CD4-positive, alpha-beta T cell treated with Interferon alpha-2 for 1 hour (primary cell): ENCODE measurements around the gene ASIC2.
A peak's percentile ranks its signal among the peaks of the same experiment; 100 is the strongest.

ENCODE experiments used
- DNase-seq, 2 donors: peaks; one replicate each; pipeline ENCODE4 v3.0.0-alpha.2; 2020 to 2022

ASIC2 gene

DNA sequence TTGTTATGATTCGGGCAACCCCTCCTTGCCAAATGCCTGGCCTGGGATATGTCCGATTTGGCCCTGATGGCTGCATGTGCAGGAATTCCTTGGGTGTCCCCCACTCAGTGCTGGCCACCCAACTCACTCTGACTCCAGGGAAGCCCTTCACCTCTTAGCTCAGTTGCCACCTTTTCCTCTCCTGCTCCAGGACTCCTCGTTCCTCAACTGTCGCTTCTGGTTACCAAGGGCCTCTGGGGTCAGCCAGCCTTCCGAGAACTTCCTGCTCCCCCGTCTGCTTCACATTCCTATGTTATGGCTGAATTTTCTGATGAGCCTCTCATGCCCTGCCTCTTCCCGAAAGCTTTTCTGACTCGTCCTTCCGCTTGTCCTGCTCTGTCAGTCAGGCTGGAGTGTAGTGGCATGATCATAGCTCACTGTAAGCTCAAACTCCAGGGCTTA, 237.9 kb downstream of the ASIC2 start:
- DNase-seq: no peak

- no peak for DNase-seq
Observed at GRCh38 chr17:33054412-33054811, 238.7 kb downstream of the ASIC2 start.

DNA sequence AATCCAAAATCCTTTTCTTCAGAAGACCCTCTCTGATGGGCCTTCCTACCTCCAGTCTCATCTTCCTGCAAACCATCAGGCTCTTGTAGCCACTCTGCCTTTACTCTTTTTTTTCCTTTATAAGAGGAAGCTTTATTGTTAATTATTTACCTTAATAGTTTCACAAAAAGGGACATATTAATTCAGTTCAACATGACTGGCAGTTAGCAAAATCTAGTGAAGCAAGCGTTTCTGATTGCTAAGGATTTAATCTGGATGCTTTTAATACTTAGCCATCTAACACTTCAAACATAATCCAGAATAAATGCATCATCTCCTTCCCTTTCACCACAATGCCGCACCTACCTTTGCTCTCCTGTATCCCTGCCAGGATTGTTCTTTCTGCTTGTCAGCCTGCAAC, 239.4 kb downstream of the ASIC2 start:
- DNase-seq: no peak

DNA sequence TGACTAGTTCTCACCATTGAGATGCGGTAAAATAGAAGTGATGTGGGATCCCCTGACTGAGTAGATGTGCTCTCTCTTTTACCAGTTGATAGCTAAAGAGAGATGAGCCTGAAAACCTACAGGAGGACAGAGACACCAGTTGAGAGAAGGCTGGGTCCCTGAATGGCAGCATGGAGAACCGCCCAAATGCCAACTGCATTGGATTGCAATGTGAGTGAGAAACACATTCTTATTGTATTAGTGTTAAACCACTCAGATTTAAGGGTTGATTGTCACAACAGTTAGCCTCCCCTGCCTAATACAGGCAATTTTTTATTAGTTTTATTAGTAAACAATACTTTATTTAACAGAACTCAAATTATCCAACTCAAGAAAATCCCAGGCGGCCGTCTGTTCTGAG, 240.2 kb downstream of the ASIC2 start:
- no peak for DNase-seq

DNA sequence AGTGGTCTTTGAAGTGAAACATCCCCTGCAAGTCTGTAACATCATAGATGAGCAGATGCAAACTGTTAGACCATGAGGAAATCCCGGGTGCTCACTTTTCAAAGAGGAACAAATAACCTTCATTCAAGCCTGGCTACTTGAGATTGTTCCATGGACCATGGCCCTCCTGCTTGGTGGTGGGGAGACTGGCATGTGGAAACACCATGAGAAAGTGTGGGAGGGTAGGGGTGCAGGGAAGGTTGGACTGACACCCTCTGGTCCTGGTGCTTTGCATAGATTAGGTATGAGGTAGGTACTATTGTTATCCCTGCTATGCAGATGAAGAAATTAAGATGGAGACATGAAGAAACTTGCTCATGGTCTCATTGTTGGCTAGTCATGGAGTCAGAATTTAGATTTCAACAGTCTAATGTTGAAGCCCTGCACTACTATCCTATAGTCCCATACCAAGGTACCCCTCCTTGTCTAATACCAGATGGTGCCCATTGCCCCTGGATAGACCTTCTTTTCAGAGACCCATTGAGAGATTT, 242.4 kb downstream of the ASIC2 start:
- no peak for DNase-seq

- DNase-seq: peak in 1 of 2 donors; percentile 34
Observed at GRCh38 chr17:33049781-33050414, 243.2 kb downstream of the ASIC2 start.

DNA sequence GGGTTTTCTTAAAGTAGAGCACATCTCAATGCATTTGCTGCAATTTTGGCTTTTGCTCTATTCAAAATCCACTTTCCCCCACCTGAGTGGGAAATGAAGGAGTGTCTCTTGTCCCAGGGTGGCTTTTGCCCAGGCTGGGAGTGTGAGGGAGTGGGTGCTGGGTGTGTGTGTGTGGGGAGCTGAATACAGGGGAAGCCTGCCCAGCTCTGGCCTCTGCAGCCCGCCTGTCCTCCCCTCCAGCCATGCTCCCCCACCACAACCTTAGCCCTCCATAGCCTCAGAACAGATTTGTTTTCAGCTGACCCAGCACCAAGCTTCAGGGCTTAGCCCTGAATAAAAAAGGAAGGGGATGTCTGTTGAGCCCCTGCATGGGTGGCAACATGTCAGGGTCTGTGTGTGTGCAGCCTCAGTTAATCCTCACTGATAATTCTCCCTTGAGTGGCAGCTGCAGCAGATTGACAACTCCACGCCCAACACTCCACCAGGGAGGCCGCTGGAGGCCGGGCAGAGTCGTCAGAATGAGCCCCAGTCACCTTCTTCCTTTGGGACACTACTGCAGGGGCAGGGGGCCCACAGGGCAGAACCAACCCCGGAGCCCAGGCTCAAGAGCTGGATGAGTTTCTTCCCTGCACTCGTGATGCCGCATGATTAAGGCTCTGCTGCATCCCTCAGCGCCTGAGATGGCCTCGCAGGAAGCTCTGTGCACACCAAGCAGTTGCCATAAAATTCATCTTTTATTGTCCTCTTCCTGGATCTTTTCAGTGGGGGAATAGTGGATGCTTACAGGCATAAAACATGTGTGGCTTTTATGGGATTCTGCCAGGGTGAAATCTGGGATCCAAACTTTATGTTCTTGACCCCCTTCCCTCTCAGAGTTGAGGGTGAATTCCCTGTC, 246.5 kb downstream of the ASIC2 start:
- no peak for DNase-seq

GRCh38 chr17:33045216-33045615, 247.9 kb downstream of the ASIC2 start:
- DNase-seq: no peak

- DNase-seq: no peak
Observed at GRCh38 chr17:33044771-33045170, 248.3 kb downstream of the ASIC2 start.

DNA sequence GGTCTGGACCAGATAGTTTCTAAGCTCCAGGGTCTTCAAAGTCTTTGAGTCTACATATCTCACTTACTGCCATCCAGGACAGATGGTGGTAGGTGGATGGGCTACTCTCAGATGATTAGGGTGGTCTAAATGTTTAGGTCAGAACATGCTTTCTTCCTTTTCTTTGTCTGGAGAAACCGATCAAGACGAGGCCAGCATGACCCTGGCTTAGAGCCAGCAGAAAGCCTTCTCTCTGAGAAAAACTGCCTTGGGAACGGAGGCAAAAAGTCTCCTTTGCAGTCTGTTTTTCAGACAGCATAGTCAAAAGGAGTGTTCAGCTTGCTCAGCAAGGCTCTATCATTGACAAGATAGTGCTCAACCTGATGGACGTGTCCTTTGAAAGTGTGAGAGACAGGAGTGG, 252.6 kb downstream of the ASIC2 start:
- DNase-seq: no peak

GRCh38 chr17:33039874-33040273, 253.2 kb downstream of the ASIC2 start:
- DNase-seq: no peak

- DNase-seq: no peak
Observed at GRCh38 chr17:33038740-33039139, 254.4 kb downstream of the ASIC2 start.

DNA sequence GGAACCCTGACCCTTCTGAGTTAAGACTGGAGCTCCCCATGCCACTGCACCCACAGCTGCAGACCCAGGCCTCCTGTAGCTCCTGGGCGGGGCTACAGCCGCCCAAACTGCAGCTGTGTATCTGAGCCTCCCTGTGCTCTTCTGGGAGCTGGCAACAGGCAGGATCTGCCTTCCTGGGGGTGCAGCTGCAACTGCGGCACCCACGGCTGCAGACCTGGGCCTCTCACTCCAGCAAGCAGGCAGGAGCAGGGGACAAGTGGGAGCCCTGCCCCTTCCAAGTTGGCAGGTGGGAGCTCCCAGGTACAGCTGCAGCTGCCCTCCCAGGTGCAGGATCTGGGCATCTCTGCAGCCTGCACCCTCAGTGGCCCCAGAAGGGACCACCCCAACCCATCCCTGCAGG, 259.9 kb downstream of the ASIC2 start:
- no peak for DNase-seq

DNA sequence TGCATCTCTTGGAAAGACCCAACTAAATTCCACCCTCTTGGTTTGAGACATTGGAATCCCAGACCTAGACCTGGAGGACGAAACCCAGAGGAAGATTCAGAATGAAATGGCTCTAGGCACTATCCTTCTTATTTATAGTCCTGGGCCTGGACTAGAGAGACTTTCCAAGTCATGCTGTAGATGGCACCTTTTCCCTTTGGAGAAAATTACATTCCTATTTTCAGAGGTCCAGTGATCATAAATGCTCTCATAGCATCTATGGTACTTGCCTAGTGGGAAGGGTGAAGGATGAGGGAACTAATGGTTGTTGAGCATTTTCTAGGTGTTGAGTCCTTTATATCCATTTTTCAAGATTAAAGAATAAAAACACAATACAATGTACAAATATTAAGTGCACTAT, 264.3 kb downstream of the ASIC2 start:
- DNase-seq: no peak

DNA sequence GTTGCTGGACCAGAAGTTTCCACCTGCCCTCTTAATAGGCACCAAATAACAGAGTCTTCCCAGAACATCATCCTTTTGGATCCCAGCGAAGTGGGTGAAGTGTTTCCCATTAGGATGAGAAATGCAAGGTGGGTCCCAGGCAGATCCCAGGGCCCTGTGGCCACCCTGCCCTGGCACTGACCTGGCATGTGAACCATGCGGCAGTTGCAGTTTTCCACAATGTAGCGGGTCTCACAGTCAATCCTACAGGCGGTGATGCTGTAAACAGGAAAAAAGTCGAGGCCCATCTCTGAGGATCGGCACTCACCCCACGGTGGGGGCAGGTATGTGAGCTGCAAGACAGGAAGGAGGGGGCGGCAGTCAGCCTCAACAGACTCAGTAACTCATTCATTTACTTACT, 265.0 kb downstream of the ASIC2 start:
- DNase-seq: no peak

- no peak for DNase-seq
Observed at GRCh38 chr17:33024688-33025486, 268.2 kb downstream of the ASIC2 start.

GRCh38 chr17:33023790-33024189, 269.3 kb downstream of the ASIC2 start:
- DNase-seq: no peak

DNA sequence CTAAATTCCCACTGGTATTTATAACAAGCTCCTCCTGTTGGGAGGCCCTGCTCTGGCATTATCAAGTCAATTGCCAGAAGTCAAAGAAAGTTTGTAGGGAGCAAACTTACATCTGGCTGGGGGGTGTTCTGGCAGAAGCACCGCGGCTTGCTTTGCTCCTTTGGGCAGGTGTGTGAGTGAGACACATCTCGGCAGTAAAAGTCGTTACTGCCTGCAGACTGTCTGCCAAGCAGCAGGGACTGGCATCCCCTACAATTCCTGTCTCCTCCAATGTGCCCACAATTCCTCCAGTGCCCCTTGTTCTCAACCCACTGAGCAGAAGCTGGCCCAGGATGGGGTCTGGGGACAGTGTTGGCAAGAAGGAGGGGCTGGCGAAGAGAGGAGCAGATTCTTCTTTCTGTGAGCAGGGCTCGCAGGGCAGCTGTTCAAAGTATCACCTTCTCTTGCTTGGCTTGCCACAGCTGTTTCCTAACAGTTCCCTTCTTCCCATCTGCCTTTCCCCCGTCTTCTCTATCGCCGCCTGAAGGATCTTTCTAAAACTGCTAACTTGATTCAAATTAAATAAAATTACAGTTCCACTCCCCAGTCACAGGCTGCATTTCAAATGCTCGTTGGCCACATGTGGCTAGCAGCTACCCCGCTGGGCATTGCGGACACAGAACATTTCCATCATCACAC, 271.2 kb downstream of the ASIC2 start:
- DNase-seq: no peak

DNA sequence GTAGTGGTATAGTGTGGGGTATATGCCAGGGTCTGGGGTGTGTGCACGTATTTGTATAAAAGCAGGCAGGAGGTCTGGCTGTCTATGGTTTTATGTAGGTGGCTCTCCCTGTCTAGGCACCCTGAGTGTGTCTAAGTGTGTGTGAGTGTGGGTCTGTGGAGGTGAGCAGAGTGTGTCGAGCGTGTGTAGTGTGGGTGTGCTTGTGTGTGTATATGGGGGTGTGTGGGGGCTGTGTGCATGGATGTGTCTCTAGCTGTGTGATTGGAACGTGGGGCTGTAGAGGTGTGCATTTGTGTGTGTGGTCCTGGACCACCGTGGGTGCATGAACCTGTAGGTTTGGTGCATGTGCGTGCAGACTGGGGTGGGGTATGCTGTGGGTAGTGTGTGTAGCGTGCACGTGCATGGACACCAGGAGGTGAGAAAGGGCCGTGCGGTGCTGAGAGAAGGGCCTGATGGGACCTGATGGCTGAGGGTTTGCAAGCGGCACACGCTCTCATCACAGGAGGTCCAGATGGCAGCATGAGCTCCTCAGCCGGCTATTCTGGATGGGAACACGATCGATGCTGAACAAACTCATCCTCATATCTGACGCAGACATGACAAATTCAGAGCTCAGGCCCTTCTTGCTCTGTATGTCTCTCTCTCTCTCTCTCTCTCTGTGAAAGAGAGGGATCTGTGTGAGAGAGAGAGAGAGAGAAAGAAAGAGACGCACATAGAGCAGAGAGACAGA, 273.8 kb downstream of the ASIC2 start:
- no peak for DNase-seq

- no peak for DNase-seq
Observed at GRCh38 chr17:33017366-33017765, 275.7 kb downstream of the ASIC2 start.

GRCh38 chr17:33016920-33017319, 276.2 kb downstream of the ASIC2 start:
- DNase-seq: no peak
